HG03175 (cell line): ENCODE data around the gene RPS6KA6.

Source experiments
- ATAC-seq: cut with Tn5 transposase; IDR thresholded peaks from one replicate; pipeline ENCODE4 v1.9.1; 2021; ENCODE audit warnings: mild to moderate bottlenecking, moderate library complexity; ENCODE audit not compliant: unreplicated experiment

The RPS6KA6 gene

DNA sequence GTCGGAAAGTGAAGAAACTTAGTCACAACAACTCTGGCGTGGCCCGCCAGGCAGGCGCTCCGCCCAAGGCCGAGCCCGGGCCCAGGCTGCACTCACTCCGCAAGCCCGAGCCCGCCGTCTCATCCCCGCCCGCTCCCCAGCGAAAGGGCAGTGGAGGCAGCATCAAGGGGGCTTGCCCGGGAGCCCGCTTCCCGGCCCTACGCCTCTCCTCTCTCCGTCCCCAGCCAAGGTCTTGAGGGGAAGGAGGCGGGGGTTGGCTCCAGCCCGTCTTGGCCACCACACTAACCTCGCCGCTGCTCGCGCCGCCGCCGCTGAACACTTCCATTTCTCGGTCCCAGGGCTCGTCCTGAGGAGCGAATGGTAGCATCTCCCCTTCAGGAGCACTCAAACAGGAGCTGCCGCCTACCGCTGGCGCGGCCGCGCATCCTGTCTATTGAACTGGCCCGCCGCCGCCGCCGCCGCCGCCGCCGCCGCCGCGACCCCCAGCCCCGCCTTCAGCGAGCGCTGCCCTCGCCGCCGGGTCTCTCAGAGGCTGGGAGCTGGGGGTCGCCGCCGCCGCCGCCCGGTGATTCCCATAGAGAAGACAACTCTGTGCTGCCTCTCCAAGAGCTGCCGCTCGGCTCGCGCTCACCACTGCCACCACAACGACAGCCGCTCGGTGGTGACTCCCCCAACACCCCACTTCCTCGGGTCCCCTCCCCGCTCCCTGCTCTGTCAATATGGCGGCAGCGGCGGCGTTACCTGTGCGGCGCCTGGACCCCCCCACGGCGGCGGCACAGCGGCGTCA is at the start of gene RPS6KA6:
Gene RPS6KA6, minus strand, starts transcription at position 667 of the 787 bp plus-strand sequence. Its CDS starts 300 bp downstream, at position 367.
- ATAC-seq, result peak; percentile 52

DNA sequence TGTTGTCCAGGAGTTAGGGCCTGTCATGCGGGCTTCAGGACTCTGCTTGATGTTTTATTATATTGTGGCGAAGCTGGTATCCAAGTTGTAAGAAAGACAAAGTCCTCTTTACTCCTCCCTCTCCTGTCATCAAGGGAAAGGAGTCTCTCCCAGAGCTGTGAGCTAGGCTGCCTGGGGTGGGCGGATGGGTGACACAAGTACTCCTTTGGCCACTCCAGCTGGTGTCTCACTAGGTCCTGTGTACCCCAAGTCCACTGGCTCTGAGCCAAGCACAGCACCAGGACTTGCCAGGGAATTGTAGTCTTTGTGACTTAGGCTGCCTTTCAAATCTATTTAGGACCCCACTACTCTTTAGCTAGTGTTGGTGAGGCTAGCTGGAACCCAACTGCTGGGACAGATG is 36.7 kb upstream of the RPS6KA6 start:
- ATAC-seq, result no peak

DNA sequence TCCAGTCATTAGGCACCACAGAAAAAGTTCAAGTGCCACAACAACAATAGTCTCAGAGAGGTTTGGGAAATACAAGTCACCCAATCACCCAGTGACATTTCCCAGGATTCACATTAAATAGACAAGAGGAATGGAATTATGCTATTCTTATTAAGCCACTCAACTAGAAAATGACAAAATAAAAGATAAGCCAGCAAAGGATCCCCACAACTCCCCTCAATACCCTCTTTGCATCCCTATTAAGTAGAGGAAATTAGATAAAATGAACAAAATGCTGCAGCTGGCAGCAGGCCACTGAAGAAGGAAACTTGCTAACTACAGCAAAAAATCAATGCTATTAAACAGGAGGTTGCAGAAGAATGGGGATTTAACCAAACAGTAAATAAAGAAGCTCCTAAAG is 35.3 kb upstream of the RPS6KA6 start:
- ATAC-seq, result no peak

DNA sequence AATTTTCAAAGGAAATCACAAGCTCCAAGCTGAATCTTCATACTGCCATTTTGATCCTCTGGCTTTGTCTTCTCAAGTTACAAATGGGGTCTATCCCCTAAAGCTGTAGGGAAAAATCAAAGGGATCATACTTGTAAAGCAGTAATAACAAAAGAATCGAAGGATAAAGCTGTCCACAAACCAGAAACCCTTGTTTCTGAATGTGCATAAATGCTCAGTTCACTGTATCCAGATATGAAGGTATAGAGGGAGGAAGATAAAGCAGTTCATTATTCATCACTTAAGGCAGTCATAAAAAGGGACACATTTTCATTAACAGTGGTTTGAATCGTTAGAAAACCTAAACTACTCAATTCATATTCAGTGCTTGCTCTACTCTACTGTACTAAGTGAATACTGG is 33.2 kb upstream of the RPS6KA6 start:
- no peak for ATAC-seq

DNA sequence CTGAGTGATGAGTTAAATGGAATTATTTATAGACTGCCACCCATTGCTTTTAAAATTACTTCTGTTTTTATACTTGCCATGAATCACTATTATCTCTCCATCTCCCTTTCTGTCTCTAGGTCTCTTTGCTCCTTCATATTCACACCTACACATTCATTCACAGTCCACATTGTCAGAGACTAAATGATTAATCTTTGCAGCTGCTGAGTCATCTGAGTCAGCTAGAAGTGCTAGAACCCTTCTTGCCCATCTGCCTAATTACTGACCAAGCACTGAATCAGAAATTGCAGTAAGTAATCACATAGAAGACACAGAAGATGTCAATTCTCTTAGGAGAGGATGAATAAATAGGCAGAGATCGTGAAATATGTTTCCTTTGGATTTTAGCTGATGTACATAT is 31.6 kb upstream of the RPS6KA6 start:
- ATAC-seq, result peak; percentile 56

DNA sequence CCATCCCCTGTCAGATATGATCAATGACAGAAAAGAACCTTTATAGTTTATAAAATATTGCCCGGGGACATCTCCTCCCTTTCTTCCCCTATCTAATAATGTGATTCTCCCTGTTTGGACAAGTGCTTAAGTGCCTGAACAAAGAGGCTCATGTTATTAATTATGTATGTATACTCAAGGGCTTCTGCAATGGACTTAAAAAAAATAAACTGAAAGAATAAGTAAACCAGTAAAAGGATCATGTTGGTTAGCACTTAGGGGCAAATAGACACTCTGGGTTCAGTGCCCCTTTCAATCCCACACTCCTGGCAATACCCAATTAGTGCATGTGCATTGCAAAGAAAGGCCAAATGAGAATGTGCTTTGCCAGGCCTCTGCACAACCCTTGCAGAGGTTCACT is 30.7 kb upstream of the RPS6KA6 start:
- no peak for ATAC-seq

DNA sequence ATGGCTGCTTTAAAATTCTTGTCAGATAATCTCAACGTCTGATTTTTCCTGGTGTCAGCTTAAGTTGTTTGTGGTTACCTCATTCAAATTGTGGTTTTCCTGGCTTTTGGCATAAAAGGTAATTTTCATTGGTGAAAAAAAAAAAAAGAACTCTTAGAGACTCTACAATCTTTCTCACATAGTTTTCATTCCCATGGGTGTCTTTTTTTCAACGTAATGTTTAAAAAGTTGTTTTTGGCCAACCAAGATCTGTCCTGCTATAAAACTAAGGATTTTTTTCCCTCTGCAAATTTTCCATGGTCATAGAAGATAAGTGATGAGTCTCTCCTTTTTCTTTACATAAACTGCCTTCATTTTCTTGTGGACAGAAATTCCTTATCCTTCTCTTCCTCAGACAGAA is 28.9 kb upstream of the RPS6KA6 start:
- ATAC-seq, result no peak

DNA sequence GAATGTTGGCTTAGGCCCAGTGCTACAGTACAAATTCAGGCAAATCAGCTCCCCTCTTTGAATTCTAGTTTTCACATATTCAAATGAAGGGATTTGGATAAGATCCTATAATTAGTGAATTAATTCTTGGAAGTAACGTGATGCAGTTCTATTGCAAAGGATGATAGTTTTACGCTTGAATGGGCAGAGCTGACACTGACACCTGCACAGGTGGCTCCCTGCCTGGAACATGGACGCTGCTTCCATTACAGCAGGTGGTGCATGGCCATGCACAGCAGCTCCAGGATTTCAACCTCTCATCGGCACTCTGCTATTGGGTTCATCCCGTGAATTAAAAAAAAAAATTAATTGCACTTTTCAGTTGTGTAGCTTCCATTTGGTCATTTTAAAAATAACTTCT is 28.4 kb upstream of the RPS6KA6 start:
- no peak for ATAC-seq

DNA sequence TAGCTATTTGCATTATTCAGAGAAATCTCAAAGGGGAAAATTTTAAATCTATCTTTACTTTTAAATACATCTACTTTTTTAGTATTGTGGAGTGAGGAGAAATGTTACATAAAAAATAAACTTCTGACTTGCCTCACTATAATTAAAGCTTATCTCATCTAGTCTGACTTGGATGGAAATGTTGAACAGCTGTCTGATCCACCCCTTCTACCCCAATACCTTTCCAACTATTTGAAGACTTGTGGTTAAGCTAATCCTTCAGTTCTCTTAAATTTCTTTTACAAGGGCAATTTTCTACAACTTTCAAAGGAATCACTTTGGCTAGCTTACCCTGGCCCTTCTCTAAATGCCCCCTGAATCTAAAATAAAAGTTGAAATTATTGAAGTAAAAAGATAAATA is 17.3 kb upstream of the RPS6KA6 start:
- ATAC-seq, result no peak

DNA sequence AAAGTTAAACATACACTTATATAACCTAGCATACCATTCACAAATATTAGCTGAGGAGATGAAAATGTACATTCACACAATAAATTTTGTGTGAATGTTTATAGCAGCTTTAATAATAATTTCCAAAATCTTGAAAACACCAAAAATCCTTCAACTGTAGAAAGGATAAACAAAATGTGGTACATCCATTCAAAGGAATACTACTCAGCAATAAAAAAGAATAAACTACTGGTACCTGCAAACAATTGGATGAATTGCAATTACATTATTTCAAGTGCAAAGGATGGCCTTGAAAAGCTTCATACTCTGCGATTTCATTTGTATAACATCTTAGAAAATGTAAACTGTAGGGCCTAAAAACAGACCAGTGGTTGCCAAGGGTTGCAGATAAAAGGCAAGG is 11.7 kb upstream of the RPS6KA6 start:
- ATAC-seq, result no peak

DNA sequence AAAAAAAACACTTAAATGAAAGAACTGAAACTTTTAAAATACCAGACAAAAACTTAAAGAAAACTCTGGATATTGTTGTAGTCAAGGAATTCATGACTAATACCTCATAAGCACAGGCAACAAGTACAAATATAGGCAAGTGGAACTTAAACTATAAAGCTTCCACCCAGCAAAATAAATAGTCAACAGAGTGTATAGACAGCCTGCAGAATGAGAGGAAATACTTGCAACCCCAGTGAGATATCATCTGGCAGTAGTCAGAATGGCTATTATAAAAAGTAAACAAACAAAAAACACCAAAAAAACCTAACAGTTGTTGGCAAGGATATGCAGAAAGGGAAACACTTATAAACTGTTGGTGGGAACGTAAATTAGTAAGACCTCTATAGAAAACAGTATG is 9.6 kb upstream of the RPS6KA6 start:
- no peak for ATAC-seq

DNA sequence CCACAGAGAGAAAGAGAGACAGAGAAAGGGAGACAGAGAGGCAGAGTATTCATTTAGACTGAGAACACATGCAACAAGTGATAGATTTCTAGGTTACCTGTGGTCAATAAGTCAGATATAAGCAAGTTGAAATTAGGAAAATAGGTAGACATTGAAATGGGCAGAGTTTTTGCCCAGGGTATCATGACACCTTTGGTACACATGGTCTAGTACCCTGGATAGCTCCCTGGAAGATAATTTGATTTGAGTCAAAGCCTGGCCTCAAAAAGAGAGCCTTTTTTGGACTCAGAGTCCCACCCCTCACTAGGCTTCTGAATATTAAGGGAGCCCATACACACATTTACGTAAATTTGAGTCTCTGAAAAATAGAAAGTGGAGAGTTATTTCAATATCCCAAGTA is 4.0 kb upstream of the RPS6KA6 start:
- no peak for ATAC-seq

DNA sequence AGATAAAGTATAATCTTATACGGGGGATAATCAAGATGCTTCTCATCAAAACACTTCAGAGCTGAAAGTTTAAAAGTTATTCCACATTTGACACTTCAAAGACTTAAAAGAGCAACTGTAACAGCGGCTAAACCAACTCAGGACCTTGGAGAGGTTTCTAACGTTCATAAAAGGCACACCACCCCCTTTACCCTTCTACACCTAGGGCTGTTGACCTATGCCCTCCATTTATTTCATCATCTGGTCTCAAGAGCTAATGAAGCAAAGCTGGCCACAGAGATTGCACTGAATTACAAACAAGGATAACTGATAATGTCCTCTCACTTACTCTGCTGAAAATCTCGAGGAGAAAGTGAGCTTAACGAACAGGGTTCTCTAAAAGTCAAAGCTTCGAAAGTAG is 1.1 kb upstream of the RPS6KA6 start:
- no peak for ATAC-seq

DNA sequence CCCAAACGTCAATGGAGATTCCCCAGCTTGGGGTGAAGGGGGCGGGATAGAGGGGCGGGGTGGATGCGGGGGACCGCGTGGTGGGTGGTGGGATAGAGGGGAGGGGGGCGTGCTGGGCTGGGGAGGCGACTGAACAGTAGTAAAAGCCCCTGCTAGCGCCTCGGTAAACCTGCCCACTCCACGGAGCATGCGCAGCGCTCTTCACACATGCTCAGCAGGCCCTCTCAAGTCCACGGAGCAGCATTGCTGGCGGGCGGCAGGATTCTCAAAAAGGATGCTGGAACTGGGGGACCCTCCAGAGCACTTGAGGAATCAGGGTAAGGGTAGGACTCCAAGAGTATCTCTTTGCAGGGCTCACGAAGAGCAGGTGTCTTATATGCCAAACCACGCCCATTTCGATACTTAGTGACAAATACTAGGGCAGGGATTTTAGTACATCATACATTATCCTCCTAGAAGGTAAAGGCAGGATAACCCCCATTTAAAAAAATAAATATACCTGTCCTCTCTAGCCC is 378 bp upstream of the RPS6KA6 start:
- ATAC-seq, result peak; percentile 54

DNA sequence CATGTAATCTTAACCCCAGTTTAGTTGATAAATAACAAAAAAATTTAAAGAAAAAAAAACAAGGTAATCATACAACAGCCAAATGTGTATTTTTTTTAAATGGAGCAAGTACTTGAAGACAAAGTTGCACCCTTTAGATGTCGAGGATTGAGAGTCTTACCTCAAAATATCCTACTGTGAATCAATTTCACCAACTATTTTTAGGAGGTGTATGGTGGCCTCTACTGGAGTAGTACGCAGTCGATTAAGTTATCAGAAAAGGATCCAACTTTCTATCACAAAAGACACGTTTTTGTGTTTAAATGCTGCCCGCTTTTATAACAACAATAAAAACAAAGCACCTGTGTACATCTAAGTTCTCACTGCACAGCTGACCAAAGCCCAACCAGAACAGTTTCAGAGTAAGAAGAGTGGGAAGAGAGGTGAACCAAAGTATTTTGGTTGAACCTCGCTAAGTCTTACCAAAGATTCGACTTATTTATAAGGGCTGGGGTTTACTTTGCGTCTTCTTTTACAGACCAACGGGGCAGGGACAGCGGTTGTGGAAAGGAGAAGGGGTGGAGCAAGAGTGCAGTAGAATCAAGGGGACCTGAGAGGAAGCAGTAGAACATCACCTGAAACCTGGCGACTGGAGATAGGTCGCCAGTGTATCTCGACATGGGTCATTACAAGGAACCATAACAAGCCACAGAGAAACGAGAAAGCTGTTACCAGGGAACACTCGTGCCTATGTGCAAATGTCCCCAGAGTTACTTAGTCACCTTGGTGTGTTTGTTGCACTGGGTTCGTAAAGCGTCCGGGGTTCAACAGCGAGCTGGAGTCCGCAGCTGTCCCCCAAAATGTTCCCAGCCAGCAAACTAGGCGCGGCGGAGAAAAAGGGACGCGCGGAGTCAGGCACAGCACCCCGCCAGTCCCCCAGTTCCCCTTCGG is 1.1 kb downstream of the RPS6KA6 start:
- peak; percentile 41 for ATAC-seq

DNA sequence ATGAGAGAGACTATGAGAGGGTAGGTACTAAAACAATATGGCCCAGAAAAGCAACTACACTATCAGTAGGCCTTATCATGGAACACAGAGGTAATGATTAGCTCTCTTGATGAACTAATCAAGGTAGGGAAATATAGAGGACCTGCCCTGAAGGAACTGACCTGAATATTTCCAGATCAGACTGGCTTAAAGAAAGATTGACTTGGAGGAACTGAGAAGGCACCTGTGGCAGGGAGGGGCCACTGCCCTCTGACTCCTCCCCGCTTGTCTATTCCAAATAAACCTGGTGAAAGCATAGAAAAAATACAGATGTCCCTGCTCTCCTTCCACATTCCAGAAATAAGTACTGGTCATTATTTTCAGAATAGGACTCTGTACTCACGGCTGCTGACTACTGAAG is 5.5 kb downstream of the RPS6KA6 start:
- no peak for ATAC-seq

DNA sequence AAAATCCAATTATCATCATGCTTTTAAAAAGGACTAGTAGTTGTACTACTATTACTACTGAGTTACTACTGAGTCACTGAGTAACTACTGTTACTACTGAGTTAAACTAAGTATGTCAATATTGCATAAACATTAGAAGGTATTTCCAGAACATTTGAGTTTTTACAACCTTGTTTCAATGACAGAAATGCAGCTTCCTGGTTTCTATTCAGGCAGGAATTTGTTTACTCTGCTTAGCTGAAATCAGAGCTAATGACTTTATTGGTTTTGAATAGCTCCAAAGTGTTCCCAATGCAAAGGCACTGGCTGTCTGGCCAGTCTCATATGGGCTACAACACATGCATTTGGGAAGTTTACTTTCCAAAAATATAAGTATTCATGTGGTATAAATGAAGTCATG is 12.0 kb downstream of the RPS6KA6 start:
- no peak for ATAC-seq

DNA sequence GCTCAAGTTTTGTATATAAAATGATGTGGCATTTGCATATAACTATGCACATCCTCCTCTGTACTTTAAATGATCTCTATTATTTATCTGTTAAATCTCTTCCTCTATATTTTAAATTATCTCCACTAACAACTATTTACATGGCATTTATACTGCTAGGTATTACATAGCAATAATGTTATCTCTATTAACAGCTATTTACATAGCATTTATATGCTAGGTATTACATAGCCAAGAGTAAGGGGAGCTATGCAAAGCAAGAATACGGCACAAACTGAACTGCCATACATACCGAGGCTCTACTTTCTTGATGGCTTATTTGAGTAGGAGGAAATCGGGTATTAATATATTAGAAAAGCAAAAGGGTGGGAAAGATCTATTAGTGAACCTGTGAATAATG is 12.7 kb downstream of the RPS6KA6 start:
- ATAC-seq, result no peak

DNA sequence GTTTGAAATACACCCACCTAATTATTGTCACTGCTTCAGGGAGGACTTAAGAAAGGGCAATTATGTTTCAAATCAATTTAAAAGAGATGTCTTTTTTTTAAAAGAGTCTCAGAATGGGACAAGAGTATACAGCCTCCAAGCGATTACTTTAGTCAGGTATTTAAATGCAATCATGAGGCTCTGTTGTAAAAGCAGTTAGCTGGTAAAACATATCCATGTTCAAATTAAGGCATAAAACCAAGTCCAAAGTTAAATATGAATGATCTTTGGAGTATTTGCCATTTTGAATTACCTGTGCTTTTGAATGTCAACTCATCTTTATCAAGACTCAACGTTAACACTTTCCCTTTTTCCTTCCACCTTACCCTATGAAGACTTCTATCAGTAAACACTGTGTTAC is 13.7 kb downstream of the RPS6KA6 start:
- no peak for ATAC-seq

DNA sequence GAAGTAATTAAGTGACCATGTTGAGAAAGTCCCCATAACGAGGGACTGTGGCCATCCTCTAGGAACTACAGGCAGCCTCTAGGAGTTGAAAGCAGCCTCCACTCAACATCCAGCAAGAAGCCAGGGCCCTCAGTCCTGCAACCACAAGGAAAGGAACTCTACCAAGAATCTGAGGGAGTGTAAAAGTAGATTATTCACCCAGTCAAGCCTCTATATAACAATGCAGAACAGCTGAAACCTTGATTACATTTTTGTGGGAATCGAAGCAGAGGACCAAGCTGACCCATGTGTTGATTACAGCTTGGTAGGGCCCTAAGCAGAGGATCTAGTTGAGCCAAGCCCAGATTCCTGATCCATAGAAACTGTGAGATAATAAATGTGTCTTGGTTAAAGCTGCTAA is 17.1 kb downstream of the RPS6KA6 start:
- no peak for ATAC-seq

DNA sequence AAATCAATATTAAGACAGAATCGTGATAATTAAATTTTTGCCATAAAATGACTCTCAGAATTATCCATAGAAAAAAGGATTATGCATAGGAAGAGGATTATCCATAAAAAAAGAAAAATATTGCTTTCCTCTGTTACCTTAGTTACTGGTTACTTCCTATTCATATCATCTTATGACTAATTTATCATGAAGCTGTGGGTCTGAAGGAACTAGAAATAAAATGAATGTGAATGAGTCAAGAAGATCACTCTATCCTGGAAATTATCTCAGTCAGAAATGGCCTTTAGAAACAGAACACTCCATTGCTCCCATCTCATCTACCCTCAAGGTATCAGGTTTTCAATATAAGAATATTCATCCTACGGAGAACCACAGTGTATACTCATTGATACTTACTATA is 19.4 kb downstream of the RPS6KA6 start:
- ATAC-seq, result no peak

DNA sequence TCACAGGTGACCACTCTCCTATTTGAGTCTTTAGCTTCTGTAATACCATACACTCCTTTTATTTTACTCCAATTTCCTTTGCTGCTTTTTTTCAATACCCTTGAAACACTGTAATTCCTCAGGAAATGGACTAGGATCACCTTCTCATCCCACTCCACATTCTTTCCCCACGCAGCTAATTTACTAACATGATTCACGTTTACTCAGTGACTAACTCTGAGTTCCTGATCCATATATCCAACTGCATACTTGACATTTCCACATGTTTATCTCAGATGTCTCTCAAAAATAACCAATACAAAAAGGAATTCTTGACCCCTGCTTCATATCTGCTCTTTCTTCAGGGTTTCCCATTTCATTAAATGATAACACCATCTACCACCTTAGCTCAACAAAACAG is 19.9 kb downstream of the RPS6KA6 start:
- ATAC-seq, result no peak
